Hepatic stellate cell (primary cell): ENCODE measurements around the gene PNPLA2.

Source experiments
- DNase-seq: peaks from one replicate; pipeline ENCODE4 v3.0.0; 2011; ENCODE audit warnings: low spot score

PNPLA2 gene

GRCh38 chr11:783581-784015 lies 35.1 kb upstream of the PNPLA2 start:
- no peak for DNase-seq

GRCh38 chr11:786235-787083 lies 32.3 kb upstream of the PNPLA2 start:
- DNase-seq, result no peak

GRCh38 chr11:787084-787675 lies 31.5 kb upstream of the PNPLA2 start:
- DNase-seq, result no peak

- DNase-seq, result no peak
Measured at GRCh38 chr11:788009-788640, 30.6 kb upstream of the PNPLA2 start.

DNA sequence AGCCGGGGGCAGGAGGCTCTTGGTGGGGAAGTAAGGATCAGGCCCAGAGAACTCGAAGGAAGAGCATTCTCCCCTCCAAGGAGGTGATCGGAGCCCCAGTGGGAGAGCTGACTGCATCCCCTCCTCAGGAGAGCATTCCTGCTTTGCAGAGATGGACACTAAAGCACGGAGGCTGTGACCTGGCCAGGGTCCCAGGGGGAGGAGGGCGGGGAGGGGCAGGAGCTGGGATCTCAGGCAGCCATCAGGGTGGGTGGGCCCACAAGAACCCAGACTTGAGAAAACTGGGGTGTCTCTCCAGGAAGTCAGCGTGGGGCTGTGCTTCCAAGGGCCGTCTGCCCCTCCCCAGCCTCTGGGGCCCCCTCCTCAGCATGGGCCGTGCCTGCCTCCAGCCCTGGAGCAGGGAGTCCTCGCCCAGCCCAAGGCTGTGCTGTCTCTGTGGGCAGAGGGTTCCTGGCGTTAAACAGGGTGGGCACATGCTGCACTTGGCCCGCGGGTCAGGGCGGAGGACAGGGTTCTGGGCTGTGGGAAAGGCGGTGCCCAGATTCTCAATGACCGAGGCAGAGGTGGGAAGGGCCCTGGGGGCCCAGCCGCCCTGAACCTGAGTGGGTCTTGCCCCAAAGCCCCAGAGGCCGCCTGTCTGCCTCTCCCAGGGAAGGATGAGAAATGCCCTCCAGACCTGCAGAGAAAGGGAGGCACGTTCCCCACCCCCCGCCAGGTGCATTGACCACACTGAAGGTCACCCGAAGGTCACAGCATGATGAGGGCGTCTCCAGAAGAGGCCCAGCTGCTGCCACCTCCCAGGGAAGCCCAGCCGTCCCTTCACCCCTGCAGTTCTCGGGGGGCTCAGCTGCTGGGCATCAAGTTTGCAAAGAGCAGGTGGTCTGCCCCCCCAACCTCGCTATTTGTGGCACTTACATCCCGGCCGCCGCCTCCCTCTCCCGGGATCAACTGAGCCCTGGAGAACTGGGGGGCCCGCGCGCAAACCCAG lies 29.5 kb upstream of the PNPLA2 start:
- DNase-seq, result no peak

- DNase-seq, result peak; percentile 80
Measured at GRCh38 chr11:789943-790342, 28.8 kb upstream of the PNPLA2 start, which contains the start of gene CEND1. TSS of gene CEND1 (minus strand) at chr11:790090. CDS start at chr11:788576, 1,514 bp downstream.

- no peak for DNase-seq
Measured at GRCh38 chr11:790721-791564, 27.8 kb upstream of the PNPLA2 start.

DNA sequence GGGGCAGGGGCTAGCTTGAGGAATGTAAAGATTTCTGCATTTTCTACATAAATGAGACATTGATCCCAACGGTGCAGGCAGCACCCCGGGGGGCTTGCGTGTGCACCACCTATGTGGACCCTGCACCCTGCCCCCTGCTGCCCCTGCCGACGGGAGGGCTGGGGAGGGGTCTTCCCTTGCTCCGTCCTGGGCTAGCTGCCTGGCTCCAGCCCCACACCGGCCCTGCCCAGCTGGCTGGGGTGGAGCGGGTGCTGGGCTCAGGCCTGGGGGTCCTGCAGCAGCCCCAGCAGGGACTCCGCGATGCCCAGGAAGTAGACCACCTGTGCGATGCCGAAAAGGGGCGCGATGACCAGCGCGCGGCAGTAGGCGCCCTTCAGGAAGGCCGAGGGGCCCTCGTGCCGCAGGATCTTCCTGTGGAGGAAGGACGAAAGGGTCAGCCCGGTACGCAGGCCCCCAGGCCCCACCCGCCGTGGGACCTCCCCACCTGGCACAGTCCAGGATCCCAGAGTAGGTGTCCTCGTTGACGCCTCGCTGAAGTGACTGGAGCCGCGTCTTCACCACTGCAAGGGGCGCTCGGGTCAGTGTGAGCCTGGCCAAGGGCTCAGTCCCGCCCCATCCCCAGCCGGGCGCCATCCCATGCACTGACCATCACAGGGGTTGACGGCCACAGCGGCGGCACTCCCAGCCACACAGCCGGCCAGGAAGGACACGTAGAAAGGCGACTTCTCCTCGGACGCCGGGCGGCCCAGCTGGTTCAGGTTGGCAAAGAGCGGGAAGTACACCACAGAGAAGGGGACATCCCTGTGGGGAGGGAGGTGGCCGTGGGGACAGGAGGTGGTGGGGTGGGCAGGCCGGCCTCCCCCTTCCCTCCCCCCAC lies 26.8 kb upstream of the PNPLA2 start:
- no peak for DNase-seq

- DNase-seq, result no peak
Measured at GRCh38 chr11:792535-792821, 26.2 kb upstream of the PNPLA2 start.

DNA sequence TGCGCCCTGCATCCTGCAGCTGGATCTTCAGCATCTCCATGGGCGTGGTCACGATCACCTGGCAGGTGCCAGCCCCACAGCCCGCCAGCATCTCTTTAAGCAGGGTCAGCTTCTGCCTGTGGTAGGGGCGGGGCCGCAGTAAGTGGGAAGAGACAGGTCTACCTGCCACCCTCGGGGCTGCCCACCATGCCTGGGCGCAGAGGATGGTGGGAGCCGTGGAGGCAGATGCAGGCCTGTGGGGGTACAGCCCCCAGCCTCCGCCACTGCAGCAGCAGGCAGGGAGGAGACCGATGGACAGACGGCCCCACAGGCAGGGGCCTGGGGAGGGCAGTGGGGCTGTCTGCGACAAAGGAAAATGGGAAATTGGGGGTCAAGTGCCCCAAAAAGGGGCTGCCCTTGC lies 25.8 kb upstream of the PNPLA2 start:
- no peak for DNase-seq

DNA sequence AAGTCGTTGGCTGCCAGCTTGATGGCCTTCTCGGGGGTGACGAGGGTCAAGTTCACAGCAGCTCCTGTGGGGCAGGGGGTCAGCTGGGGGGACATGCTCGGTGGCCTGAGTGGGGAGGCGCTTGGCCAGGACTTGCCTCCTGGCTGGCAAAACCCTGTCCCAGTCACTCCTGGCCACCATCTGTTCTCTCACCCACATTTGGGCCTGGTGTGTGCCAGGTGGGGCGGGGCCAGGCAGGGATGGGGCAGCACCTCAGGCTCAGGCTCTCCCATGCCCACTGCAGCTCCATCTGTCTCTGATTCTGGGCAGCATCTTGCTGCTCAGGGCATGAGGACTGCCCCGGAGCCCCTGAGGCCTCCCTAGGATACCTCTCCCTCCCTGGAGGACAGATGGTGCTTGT lies 25.2 kb upstream of the PNPLA2 start:
- no peak for DNase-seq

- DNase-seq, result no peak
Measured at GRCh38 chr11:794013-794765, 24.5 kb upstream of the PNPLA2 start.

DNA sequence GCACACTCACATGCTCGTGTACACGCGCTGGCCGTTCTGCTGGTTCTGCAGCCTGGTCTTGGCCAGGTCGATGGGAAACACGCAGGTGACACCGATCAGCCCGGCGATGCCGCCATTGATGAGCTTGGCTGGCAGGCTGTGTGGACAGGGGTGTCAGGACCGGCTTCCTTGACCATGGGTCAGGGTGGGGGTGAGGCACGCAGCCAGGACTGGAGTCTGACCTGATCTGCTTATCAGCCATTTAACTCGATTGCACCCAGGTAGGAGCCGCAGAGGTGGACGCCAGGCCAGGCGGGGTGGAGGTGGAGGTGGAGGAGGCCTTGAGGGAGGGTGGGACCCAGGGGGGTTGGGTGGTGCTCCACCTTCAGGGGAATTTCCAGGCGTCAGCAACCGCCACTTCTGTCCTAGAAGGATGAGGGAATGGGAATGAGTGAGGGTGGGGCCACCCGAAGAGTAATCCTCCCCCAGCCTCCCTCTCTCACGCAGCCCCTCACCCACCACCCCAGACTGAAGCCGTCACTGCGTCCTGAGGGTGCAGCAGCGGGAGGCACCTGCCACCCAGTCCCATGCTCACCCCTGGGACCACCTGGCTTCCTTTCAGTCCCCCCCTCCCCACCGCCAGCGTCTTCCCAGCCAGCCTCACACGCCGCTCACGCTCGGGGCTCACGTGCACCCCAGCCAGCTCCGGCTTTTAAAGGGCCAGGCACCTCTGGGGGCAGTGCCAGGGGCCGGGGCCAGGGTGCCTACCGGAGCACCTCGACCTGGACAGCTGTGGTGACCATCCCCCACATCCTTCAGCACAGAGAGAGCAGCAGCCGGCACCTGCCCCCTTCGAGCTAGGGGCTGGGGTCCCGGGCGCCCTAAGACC lies 23.7 kb upstream of the PNPLA2 start:
- no peak for DNase-seq

DNA sequence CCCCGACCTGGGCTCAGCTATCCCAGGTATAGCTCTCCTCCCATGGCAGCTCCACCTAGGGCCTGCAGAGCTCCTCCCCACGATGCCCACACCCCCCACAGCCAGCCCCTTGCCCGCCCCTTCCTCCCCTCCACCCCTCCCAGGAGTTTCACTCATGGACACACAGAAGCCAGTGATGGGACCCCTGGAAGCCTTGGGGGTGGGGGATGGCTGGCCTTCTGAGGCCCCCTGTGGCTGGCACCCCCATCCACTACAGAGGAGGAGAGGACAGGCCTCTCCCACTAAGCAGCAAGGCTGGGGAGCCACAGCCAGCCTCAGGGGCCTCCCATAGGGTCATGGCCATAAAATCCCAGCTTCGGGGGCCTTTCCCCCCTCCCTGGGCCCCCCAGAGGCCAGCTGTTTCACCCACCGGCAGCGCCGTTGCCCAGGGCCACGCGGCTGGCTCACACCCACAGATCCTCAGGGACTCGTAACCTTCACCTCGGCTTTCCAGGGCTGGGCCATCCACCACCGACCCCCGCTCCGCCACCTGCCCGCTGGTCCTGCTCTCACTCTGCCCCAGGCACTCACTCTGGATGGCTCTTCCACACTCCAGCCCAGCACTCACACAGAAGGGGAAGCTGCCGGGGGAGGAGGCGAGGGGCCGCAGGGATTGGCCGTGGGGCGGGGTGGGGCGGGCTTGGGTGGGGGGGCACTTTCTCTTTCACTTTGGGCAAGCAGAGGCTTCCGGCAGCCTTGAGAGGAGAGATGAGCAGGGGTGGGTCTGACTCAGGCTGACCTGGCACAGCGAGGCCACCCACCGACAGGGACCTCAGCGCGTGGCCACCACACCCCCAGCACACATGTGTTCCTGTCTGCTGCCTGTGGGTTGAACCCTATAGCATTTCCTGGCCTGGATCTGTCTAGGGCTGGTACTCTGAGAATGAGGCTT lies 22.8 kb upstream of the PNPLA2 start:
- DNase-seq, result peak; percentile 95

DNA sequence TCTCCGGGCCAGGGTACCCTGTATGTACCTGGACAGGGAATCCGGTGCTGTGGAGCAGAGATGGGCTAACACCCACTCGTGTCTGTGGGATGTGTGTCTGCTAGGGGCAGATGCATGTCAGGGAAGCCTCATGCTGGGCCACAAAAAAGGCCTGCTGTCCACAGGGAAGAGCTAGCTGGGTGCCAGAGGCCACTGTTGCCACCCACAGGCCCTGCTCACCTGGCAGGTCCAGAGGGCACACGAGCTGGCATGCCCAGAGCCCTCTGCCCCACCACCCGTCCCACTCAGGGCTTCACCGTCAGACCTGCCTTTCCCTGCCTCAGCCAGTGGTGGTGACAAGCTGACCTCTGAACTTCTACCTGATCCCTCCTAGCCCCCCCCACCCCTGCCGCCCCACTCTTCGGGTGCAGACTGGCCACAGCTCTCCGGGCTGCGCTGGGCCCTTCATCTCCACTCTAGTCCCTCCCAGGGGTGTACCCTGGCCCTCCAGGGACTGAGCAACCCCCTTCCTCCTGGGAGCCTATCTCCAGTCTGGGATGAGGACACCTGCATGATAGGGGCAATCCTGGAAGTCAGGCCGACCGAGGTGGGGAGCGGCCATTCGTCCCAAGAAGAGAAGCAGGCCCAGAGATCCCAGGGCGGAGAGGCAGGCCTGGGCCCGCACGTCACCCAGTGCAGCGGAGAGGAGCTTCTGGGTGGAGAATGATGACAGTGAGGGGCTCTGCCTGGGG lies 22.0 kb upstream of the PNPLA2 start:
- no peak for DNase-seq

- peak; percentile 93 for DNase-seq
Measured at GRCh38 chr11:797296-798092, 21.2 kb upstream of the PNPLA2 start.
